Trophoblast cell (in vitro differentiated cells and primary cell): ENCODE data around the gene RIN2.
A peak's percentile ranks its signal among the peaks of the same experiment; 100 is the strongest.

ENCODE experiments used
- DNase-seq, 2 donors: peaks; one replicate each; pipeline ENCODE4 v3.0.0-alpha.2; 2016
- H2AFZ ChIP-seq: 2 replicates; pipeline ENCODE4 v1.6.1; 2013; ENCODE audit warnings: low read length, moderate library complexity, mild to moderate bottlenecking; ENCODE audit not compliant: insufficient read depth, poor library complexity
- H2AK5ac ChIP-seq: 2 replicates; pipeline ENCODE4 v1.6.1; 2013; ENCODE audit warnings: mild to moderate bottlenecking, low read length
- H2BK120ac ChIP-seq: 2 replicates; pipeline ENCODE4 v1.6.1; 2013; ENCODE audit warnings: low read length, mild to moderate bottlenecking, moderate library complexity; ENCODE audit not compliant: insufficient read depth, poor library complexity
- H2BK12ac ChIP-seq: 2 replicates; pipeline ENCODE4 v1.6.1; 2013; ENCODE audit warnings: mild to moderate bottlenecking, low read length, moderate library complexity
- H2BK5ac ChIP-seq: 2 replicates; pipeline ENCODE4 v1.6.1; 2013; ENCODE audit warnings: low read length, low read depth, moderate library complexity, mild to moderate bottlenecking; ENCODE audit not compliant: poor library complexity
- H3K14ac ChIP-seq: 2 replicates; pipeline ENCODE4 v1.6.1; 2013; ENCODE audit warnings: mild to moderate bottlenecking, low read length
- H3K18ac ChIP-seq: 2 replicates; pipeline ENCODE4 v1.6.1; 2013; ENCODE audit warnings: mild to moderate bottlenecking, low read length
- H3K23ac ChIP-seq: 2 replicates; pipeline ENCODE4 v1.6.1; 2013; ENCODE audit warnings: low read length
- H3K27ac ChIP-seq: 2 replicates; pipeline ENCODE4 v1.5.1; 2013; ENCODE audit warnings: low read depth, mild to moderate bottlenecking, inconsistent platforms, low read length, moderate library complexity
- H3K27me3 ChIP-seq: 2 replicates; pipeline ENCODE4 v1.6.1; 2013; ENCODE audit warnings: inconsistent platforms, mild to moderate bottlenecking, low read length, moderate library complexity; ENCODE audit not compliant: insufficient read depth
- H3K36me3 ChIP-seq, 2 experiments: 1 replicate in 1 of 2; 2 replicates in 1 of 2; pipeline ENCODE4 v1.6.1; 2013; ENCODE audit warnings: low read length in 2 of 2, mild to moderate bottlenecking in 2 of 2, moderate library complexity in 1 of 2; ENCODE audit not compliant: insufficient read depth in 2 of 2, control insufficient read depth in 1 of 2
- H3K4ac ChIP-seq: 2 replicates; pipeline ENCODE4 v1.6.1; 2013; ENCODE audit warnings: low read depth, mild to moderate bottlenecking, low read length, moderate library complexity
- H3K4me1 ChIP-seq, 2 experiments: 1 replicate in 1 of 2; 2 replicates in 1 of 2; pipeline ENCODE4 v1.6.1; 2013; ENCODE audit warnings: low read length in 2 of 2, mild to moderate bottlenecking in 2 of 2, moderate library complexity in 1 of 2; ENCODE audit not compliant: insufficient read depth in 2 of 2, control insufficient read depth in 1 of 2
- H3K4me2 ChIP-seq: 2 replicates; pipeline ENCODE4 v1.6.1; 2013; ENCODE audit warnings: inconsistent platforms, mild to moderate bottlenecking, low read length, moderate library complexity
- H3K4me3 ChIP-seq: 2 replicates; pipeline ENCODE4 v1.5.1; 2013; ENCODE audit warnings: mild to moderate bottlenecking, low read depth, low read length, inconsistent platforms
- H3K79me1 ChIP-seq: one replicate; pipeline ENCODE4 v1.6.1; 2013; ENCODE audit warnings: low read length
- H3K79me2 ChIP-seq: 2 replicates; pipeline ENCODE4 v1.6.1; 2013; ENCODE audit warnings: low read length, mild to moderate bottlenecking; ENCODE audit not compliant: control insufficient read depth, insufficient read depth, poor library complexity
- H3K9ac ChIP-seq: 2 replicates; pipeline ENCODE4 v1.6.1; 2013; ENCODE audit warnings: mild to moderate bottlenecking, low read length
- H3K9me3 ChIP-seq: 2 replicates; pipeline ENCODE4 v1.6.1; 2013; ENCODE audit warnings: low read depth, mild to moderate bottlenecking, control low read depth, inconsistent platforms, low read length; ENCODE audit not compliant: insufficient read depth
- H4K12ac ChIP-seq: 2 replicates; pipeline ENCODE4 v1.6.1; 2013; ENCODE audit warnings: low read depth, mild to moderate bottlenecking, low read length, moderate library complexity
- H4K8ac ChIP-seq: 2 replicates; pipeline ENCODE4 v1.6.1; 2013; ENCODE audit warnings: low read depth, mild to moderate bottlenecking, low read length, moderate library complexity
- H4K91ac ChIP-seq: one replicate; pipeline ENCODE4 v1.6.1; 2013; ENCODE audit warnings: low read depth, mild to moderate bottlenecking, low read length, moderate library complexity
- WGBS: extraction: QIAGEN DNeasy Blood & Tissue Kit; methylation state at CpG from one replicate; pipeline ENCODE4 v1.1.7; 2013; ENCODE audit warnings: missing lambda C conversion rate; ENCODE audit not compliant: insufficient read length, insufficient coverage; ENCODE audit errors: extremely low coverage; 5-methylcytosine and 5-hydroxymethylcytosine counted together

RIN2 gene

GRCh38 chr20:19771031-19771430 is 13.0 kb downstream of the RIN2 start:
- Histone ChIP-seq H3K4me1 (peaks cover 40 to 58% of the 10 kb centered on the region in 2 experiments), H2AFZ (no peak overlapping the region), H4K91ac (peak overlapping the region; percentile 17), H4K8ac (no peak overlapping the region), H2BK120ac (peak overlapping the region; percentile 55), H3K18ac (peak overlapping the region; percentile 35), H3K27me3 (no peaks in the 10 kb centered on the region), H2AK5ac (peak overlapping the region; percentile 27), H3K4me3 (no peak overlapping the region), H3K23ac (no peak overlapping the region), H3K36me3 (no peaks in the 10 kb centered on the region), H3K79me1 (peaks cover 44% of the 10 kb centered on the region), H3K9ac (no peak overlapping the region), H3K4me2 (no peak overlapping the region), H4K12ac (no peak overlapping the region), H2BK12ac (peak overlapping the region; percentile 48), H3K14ac (peak overlapping the region; percentile 21), H3K9me3 (no peaks in the 10 kb centered on the region), H2BK5ac (peak overlapping the region; percentile 49), H3K79me2 (peaks cover 10% of the 10 kb centered on the region), H3K4ac (no peak overlapping the region), H3K27ac (no peak overlapping the region)
- no peak for DNase-seq
- no CpG with 5 or more reads among the region's 2 CpGs for WGBS

GRCh38 chr20:19773471-19773870 is 15.4 kb downstream of the RIN2 start:
- H3K14ac ChIP-seq, result peak overlapping the region; percentile 1
- H3K27ac ChIP-seq, result no peak overlapping the region
- peaks cover 1% of the 10 kb centered on the region for H3K79me2 ChIP-seq
- no peak overlapping the region for H4K8ac ChIP-seq
- no peak overlapping the region for H3K23ac ChIP-seq
- no peak overlapping the region for H2BK5ac ChIP-seq
- no peak overlapping the region for H3K9ac ChIP-seq
- peak overlapping the region; percentile 52 for H4K91ac ChIP-seq
- H3K4ac ChIP-seq, result no peak overlapping the region
- no peak overlapping the region for H2AFZ ChIP-seq
- H3K18ac ChIP-seq, result peak overlapping the region; percentile 61
- no peak overlapping the region for H3K4me2 ChIP-seq
- H3K4me3 ChIP-seq, result no peak overlapping the region
- no peak for DNase-seq
- H2AK5ac ChIP-seq, result peak overlapping the region; percentile 11
- H2BK12ac ChIP-seq, result peak overlapping the region; percentile 66
- no CpG with 5 or more reads among the region's 4 CpGs for WGBS
- no peak overlapping the region for H2BK120ac ChIP-seq
- H3K9me3 ChIP-seq, result no peaks in the 10 kb centered on the region
- no peaks in the 10 kb centered on the region for H3K27me3 ChIP-seq
- H3K36me3 ChIP-seq, result no peaks in the 10 kb centered on the region
- H4K12ac ChIP-seq, result no peak overlapping the region
- peaks cover 28 to 43% of the 10 kb centered on the region in 2 experiments for H3K4me1 ChIP-seq
- H3K79me1 ChIP-seq, result peaks cover 25% of the 10 kb centered on the region

GRCh38 chr20:19774135-19774933 is 16.3 kb downstream of the RIN2 start:
- Histone ChIP-seq H2BK120ac (no peak overlapping the region), H3K4me3 (no peak overlapping the region), H3K79me2 (peaks cover 1% of the 10 kb centered on the region), H3K79me1 (peaks cover 26% of the 10 kb centered on the region), H3K18ac (peak overlapping the region; percentile 29), H4K12ac (no peak overlapping the region), H2BK5ac (peak overlapping the region; percentile 22), H3K27ac (peak overlapping the region; percentile 42), H3K4me1 (peaks cover 23 to 37% of the 10 kb centered on the region in 2 experiments), H3K9ac (no peak overlapping the region), H3K36me3 (no peaks in the 10 kb centered on the region), H3K4ac (no peak overlapping the region), H3K23ac (peak overlapping the region; percentile 17), H3K4me2 (no peak overlapping the region), H3K9me3 (no peaks in the 10 kb centered on the region), H2BK12ac (peak overlapping the region; percentile 70), H4K91ac (no peak overlapping the region), H2AFZ (no peak overlapping the region), H2AK5ac (no peak overlapping the region), H4K8ac (no peak overlapping the region), H3K27me3 (no peaks in the 10 kb centered on the region), H3K14ac (peak overlapping the region; percentile 4)
- no CpG with 5 or more reads among the region's 4 CpGs for WGBS
- DNase-seq, result peak; percentile 61 to 91

- H2BK5ac ChIP-seq, result peak overlapping the region; percentile 72
- WGBS, result no CpG with 5 or more reads among the region's 7 CpGs
These were observed 17.5 kb downstream of the RIN2 start for GRCh38 chr20:19775353-19776253.

More at GRCh38 chr20:19775353-19776253, 17.5 kb downstream of the RIN2 start:
- Histone ChIP-seq H4K91ac (peak overlapping the region; percentile 65), H4K8ac (peak overlapping the region; percentile 56), H3K4me2 (no peak overlapping the region), H3K27me3 (no peaks in the 10 kb centered on the region), H3K9ac (no peak overlapping the region), H3K36me3 (no peaks in the 10 kb centered on the region), H2AFZ (no peak overlapping the region), H2BK12ac (peak overlapping the region; percentile 72), H3K14ac (peak overlapping the region; percentile 51), H3K4me1 (peaks cover 20 to 34% of the 10 kb centered on the region in 2 experiments), H3K18ac (peak overlapping the region; percentile 35), H2AK5ac (no peak overlapping the region), H3K23ac (no peak overlapping the region), H3K79me2 (peaks cover 1% of the 10 kb centered on the region), H2BK120ac (peak overlapping the region; percentile 65), H3K27ac (peak overlapping the region; percentile 77), H3K4ac (peak overlapping the region; percentile 28), H4K12ac (no peak overlapping the region), H3K4me3 (no peak overlapping the region), H3K79me1 (peaks cover 23% of the 10 kb centered on the region), H3K9me3 (no peaks in the 10 kb centered on the region)
- DNase-seq, result peak; percentile 95 to 97
